ENCODE measurements around the gene S100A1. TPM values are rescaled to one million over a fixed set of nuclear protein-coding genes. Genes with fewer than 3 reads are reported as not detected.

The S100A1 gene
- total and polyA plus RNA-seq, 2 of the 13 experiments (the other 11 are each of a cell fraction or from before 2014, with no cell fraction given) = 120 to 251 TPM

DNA sequence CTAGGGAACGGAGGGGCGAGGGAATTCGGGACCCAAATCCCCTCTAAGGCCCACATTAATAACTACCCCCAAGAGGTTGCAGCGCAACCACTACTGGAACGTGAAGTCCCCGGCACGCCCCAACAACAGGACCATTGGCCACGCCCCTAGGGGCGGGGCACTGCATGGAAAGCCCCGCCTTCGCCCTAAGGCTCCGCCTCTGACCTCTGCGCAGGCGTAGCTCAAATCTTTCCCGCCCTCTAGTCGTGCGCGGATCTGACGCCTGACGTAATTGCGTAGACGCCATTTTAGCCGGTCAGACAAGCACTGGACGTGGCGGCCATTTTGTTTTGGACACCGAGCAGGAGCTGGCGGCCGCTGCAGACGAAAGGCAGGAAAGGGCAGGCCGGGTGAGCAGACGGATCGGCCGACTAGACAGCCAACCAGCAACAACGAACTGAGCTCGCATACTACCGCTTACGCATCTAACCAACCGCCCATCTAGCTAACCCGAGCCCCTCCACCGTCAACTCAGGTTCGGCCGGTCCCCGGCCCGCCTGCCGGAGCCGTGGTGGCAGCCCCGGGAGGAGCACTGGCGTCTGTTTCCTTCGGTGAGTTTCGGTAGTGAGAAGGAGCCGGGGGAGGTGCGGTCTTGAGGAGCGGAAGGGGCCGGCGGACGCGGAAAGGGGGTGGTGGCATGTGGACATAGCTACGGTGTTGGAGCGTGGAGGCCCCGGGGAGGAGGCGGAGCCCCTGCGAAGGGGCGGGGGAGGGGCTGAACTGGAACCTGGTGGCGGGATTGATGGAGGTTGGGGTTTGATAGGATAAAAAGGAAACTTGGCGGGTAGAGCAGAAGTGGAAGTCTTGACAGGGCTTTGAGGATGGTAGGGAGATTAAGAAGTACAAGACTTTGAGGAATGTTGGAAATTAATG is 5.8 kb downstream of the S100A1 start, which contains the start of gene CHTOP (continued):
- TF ChIP-seq, protein P1, sequence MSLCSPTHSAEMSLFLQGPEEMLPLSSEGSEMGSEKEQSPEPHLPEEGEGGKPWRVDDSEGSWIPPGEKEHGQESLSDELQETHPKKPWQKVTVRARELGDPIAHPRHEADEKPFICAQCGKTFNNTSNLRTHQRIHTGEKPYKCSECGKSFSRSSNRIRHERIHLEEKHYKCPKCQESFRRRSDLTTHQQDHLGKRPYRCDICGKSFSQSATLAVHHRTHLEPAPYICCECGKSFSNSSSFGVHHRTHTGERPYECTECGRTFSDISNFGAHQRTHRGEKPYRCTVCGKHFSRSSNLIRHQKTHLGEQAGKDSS (CRISPR knock-in tag; IDR thresholded peaks at IDR 0.05; ENCODE audit: borderline replicate concordance, low read depth) = no peak
- TF ChIP-seq SNAI1 (CRISPR knock-in tag; IDR thresholded peaks at IDR 0.05; ENCODE audit: borderline replicate concordance) (no peak), ZNF800 (CRISPR knock-in tag; IDR thresholded peaks at IDR 0.05) (no peak), MEIS2 (CRISPR knock-in tag; IDR thresholded peaks at IDR 0.05) (no peak), FOXP1 (IDR thresholded peaks at IDR 0.05) (no peak), FOXP1 (CRISPR knock-in tag; IDR thresholded peaks at IDR 0.05) (no peak), ZNF550 (CRISPR knock-in tag; IDR thresholded peaks at IDR 0.05; ENCODE audit: borderline replicate concordance) (no peak), MAFG (CRISPR knock-in tag; IDR thresholded peaks at IDR 0.05) (no peak), CEBPB (IDR thresholded peaks at IDR 0.05; ENCODE audit: borderline replicate concordance, low read depth, low read length) (peak; percentile 36; the same call in 1 of the 2 replicates), MTA3 (CRISPR knock-in tag; IDR thresholded peaks at IDR 0.05) (no peak), ZNF460 (CRISPR knock-in tag; IDR thresholded peaks at IDR 0.05; ENCODE audit: borderline replicate concordance) (peak; percentile 49; the same call in 1 of the 2 replicates), KLF12 (CRISPR knock-in tag; IDR thresholded peaks at IDR 0.05; ENCODE audit: borderline replicate concordance) (no peak; the same call in 1 of the 2 replicates), ZNF614 (CRISPR knock-in tag; IDR thresholded peaks at IDR 0.05; ENCODE audit: borderline replicate concordance) (peak; percentile 74; the same call in 1 of the 2 replicates), ZNF512B (CRISPR knock-in tag; IDR thresholded peaks at IDR 0.05; ENCODE audit: borderline replicate concordance) (0 out of 2 replicates have a peak, but pooled peaks have one; percentile 27), ETV6 (CRISPR knock-in tag; conservative IDR thresholded peaks at IDR 0.05) (0 out of 2 replicates have a peak, but pooled peaks have one; percentile 84), ZNF543 (CRISPR knock-in tag; IDR thresholded peaks at IDR 0.05) (peak; percentile 68; the same call in 1 of the 2 replicates), NFE2 (CRISPR knock-in tag; IDR thresholded peaks at IDR 0.05) (no peak)
- TF ChIP-seq, protein P2, sequence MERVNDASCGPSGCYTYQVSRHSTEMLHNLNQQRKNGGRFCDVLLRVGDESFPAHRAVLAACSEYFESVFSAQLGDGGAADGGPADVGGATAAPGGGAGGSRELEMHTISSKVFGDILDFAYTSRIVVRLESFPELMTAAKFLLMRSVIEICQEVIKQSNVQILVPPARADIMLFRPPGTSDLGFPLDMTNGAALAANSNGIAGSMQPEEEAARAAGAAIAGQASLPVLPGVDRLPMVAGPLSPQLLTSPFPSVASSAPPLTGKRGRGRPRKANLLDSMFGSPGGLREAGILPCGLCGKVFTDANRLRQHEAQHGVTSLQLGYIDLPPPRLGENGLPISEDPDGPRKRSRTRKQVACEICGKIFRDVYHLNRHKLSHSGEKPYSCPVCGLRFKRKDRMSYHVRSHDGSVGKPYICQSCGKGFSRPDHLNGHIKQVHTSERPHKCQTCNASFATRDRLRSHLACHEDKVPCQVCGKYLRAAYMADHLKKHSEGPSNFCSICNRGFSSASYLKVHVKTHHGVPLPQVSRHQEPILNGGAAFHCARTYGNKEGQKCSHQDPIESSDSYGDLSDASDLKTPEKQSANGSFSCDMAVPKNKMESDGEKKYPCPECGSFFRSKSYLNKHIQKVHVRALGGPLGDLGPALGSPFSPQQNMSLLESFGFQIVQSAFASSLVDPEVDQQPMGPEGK (CRISPR knock-in tag; IDR thresholded peaks at IDR 0.05) = peak; percentile 62
- TF ChIP-seq, protein P3, sequence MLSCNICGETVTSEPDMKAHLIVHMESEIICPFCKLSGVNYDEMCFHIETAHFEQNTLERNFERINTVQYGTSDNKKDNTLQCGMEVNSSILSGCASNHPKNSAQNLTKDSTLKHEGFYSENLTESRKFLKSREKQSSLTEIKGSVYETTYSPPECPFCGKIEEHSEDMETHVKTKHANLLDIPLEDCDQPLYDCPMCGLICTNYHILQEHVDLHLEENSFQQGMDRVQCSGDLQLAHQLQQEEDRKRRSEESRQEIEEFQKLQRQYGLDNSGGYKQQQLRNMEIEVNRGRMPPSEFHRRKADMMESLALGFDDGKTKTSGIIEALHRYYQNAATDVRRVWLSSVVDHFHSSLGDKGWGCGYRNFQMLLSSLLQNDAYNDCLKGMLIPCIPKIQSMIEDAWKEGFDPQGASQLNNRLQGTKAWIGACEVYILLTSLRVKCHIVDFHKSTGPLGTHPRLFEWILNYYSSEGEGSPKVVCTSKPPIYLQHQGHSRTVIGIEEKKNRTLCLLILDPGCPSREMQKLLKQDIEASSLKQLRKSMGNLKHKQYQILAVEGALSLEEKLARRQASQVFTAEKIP (CRISPR knock-in tag; IDR thresholded peaks at IDR 0.05; ENCODE audit: borderline replicate concordance) = no peak
